Thyroid gland (tissue), 4 donors: ENCODE results near the gene SPRN.

Experiments
- POLR2A ChIP-seq, 2 donors: fragments of 450-650 bp; IDR thresholded peaks; one replicate each; pipeline ENCODE4 v1.6.1; 2017; ENCODE audit warnings: antibody characterized with exemption in 2 of 2, mild to moderate bottlenecking in 2 of 2, moderate library complexity in 1 of 2
- TF ChIP-seq, protein P1 (sequence below), 6 experiments: fragments of 200-600 bp in 3 of 6; fragments of 450-650 bp in 3 of 6; sonication (generic) in 3 of 6; IDR thresholded peaks; one replicate each; pipeline ENCODE4 v1.5.1; 2016 to 2019; ENCODE audit warnings: antibody characterized with exemption in 6 of 6, mild to moderate bottlenecking in 2 of 6, inconsistent platforms in 1 of 6, moderate library complexity in 1 of 6

GRCh38 chr10:133473270-133473669 is 48.8 kb upstream of the SPRN start:
- TF ChIP-seq, protein P1, sequence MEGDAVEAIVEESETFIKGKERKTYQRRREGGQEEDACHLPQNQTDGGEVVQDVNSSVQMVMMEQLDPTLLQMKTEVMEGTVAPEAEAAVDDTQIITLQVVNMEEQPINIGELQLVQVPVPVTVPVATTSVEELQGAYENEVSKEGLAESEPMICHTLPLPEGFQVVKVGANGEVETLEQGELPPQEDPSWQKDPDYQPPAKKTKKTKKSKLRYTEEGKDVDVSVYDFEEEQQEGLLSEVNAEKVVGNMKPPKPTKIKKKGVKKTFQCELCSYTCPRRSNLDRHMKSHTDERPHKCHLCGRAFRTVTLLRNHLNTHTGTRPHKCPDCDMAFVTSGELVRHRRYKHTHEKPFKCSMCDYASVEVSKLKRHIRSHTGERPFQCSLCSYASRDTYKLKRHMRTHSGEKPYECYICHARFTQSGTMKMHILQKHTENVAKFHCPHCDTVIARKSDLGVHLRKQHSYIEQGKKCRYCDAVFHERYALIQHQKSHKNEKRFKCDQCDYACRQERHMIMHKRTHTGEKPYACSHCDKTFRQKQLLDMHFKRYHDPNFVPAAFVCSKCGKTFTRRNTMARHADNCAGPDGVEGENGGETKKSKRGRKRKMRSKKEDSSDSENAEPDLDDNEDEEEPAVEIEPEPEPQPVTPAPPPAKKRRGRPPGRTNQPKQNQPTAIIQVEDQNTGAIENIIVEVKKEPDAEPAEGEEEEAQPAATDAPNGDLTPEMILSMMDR (IDR thresholded peaks at IDR 0.05), result no peak
- no peak for TF ChIP-seq POLR2A (IDR thresholded peaks at IDR 0.05)
